Measurements from ENCODE around the gene ETNK1.
"Not testable (repeated sequence)": the region's sequence is repeated elsewhere in the genome, so short reads cannot be mapped to it uniquely, and the experiment has no call there.

Gene ETNK1, protein sequence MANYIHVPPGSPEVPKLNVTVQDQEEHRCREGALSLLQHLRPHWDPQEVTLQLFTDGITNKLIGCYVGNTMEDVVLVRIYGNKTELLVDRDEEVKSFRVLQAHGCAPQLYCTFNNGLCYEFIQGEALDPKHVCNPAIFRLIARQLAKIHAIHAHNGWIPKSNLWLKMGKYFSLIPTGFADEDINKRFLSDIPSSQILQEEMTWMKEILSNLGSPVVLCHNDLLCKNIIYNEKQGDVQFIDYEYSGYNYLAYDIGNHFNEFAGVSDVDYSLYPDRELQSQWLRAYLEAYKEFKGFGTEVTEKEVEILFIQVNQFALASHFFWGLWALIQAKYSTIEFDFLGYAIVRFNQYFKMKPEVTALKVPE

DNA sequence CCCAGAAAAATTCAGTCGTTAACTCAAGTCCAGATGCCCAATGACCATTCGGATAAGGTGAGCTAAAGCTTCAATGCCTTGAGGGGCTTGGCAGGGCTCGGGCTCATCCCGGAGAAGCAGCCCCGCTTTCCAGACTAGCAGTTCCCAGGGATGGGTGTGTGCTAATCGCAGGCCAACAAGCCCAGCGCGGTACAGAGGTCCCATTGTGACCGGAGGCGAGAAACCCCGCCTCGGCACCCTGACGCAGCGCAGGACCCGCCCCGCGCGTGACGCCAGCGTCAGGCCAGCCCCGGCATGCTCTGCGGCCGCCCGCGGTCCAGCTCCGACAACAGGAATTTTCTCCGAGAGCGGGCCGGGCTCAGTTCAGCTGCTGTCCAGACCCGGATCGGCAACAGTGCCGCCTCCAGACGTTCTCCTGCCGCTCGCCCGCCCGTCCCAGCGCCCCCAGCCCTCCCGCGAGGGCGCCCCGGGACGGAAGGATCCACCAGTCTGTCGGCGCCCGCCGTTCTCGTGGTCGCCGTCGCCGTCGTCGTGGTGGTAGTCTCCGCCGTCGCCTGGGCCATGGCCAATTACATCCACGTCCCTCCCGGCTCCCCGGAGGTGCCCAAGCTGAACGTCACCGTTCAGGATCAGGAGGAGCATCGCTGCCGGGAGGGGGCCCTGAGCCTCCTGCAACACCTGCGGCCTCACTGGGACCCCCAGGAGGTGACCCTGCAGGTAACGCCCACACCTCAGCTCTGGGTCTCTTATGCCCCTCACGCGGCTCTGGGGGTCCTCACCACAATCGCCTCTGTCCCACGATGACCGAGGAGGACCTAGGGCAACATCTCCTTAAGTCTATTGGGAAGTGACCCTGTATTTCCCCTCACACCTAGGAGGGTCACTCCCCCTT is at the start of gene ETNK1:
ETNK1 (plus strand) TSS at position 302 of the 892 bp plus-strand sequence; CDS start at position 562, 260 bp downstream.
- peak; percentile 89 for DNase-seq (ENCODE audit: low spot score)

DNA sequence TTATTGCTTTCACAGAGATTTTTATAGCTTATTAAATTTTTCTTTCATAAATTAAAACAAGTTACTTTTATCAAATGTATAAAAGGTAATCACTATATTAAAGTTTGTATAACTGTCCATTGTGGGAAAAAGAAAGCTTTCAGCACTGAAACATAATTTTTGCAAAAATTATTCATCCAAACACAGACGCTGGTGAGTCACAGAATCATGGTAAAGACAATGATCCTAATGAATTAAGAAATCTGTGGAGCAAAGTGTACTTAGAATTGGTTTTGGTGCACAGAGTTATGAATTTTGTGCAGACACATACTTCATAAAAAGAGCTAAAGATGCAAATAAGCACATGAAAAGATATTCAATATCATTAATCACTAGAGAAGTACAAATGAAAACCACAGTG is 48.9 kb upstream of the ETNK1 start:
- DNase-seq (ENCODE audit: low spot score), result no peak

DNA sequence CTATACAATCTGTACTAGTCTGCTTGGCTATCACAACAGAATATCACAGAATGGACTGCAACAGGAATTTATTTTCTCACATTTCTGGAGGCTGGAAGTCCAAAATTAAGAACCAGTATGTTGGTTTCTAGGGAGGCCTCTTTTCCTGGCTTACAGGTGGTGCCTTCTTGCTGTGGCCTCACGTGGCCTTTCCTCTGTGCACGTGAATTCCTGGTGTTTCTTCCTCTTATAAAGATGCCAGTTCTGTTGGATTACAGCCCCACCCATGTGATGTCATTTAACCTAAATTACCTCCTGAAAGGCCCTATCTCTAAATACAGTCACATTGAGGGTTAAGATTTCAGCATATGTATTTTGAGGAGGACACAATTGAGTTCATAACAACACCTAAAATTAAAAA is 48.5 kb upstream of the ETNK1 start:
- DNase-seq (ENCODE audit: low spot score), result no peak

DNA sequence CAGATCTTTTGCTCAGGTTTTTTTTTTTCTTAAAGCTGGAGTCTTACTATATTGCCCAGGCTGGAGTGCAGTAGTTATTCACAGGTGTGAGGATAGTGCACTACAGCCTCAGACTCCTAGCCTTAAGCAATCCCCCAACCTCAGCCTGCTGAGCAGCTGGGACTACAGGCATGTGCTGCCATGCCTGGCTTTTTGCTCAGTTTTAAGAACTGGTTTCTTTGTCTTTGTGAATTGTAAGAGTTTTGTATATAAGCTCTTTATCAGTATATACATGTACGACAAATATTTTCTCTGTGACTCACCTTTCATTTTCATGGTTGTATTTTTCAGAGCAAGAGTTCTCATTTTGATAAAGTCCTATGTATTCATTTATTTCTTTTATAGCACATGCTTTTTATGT is 47.3 kb upstream of the ETNK1 start:
- no peak for DNase-seq (ENCODE audit: low spot score)

DNA sequence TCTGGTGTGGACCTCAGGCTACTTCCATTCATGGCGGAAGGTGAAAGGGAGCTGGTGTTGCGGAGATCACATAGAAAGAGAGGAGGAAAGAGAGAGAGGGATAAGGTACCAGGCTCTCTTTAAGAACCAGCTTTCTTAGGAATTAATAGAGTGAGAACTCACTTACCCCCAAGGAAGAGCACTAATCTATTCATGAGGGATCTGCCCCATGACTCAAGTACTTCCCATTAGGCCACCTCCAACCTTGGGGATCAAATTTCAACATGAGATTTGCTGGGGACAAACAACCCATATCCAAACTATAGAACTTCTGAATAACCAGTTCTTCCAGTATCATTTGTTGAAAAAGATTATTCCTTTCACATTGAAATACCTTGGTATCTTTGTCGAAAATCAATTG is 46.6 kb upstream of the ETNK1 start:
- DNase-seq (ENCODE audit: low spot score), result no peak

DNA sequence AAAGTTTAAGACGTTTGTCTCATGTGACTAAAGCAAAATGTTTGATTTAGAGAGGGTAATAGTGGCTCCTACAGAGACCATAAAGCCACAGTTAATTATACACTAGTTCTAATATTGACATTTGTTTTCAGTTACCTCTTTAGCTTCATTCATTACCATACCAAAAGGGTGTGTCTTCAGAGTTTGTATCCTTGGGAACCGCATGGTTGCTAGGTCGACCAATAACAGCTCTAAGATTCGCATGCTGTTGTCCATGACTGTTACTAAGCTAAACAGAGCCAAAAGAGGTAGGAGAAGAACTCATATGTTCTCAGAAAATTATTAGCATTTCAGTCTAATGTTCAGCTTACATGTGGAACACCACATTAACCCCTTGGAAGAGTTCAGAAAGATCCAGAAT is 36.2 kb upstream of the ETNK1 start:
- DNase-seq (ENCODE audit: low spot score), result no peak

DNA sequence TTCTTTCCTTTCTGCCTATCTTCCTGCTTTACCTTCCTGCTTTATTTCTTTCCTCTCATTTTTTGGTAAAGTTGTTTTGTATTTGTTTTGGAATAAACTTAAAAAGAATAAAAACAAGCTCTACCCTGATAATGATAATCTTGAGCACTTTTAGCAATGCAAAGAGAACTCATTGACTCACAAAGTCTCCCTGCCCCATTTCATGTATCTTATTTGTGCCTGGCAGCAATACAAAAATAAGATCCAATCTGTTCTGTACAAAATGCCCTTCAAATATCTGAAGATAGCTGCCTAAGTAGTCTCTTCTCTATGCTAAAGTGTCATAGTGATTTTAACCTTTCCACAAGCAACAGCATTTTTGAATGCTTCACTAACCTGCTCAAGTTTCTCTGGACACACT is 31.1 kb upstream of the ETNK1 start:
- DNase-seq (ENCODE audit: low spot score), result no peak

DNA sequence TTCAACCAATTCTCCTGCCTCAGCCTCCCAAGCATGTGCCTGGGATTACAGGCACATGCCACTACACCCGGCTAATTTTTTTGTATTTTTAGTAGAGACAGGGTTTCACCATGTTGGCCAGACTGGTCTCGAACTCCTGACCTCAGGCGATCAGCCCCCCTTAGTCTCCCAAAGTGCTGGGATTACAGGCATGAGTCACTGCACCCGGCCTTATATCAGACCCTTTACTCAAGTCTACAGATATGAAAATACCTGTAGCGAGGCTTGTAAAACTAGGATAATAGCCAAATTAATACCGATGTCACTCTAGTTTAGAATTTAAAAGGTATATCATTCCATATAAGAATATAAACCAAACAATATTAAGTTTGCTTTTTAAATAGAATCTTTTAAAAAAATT is 27.4 kb upstream of the ETNK1 start:
- DNase-seq (ENCODE audit: low spot score), result not testable (repeated sequence)

DNA sequence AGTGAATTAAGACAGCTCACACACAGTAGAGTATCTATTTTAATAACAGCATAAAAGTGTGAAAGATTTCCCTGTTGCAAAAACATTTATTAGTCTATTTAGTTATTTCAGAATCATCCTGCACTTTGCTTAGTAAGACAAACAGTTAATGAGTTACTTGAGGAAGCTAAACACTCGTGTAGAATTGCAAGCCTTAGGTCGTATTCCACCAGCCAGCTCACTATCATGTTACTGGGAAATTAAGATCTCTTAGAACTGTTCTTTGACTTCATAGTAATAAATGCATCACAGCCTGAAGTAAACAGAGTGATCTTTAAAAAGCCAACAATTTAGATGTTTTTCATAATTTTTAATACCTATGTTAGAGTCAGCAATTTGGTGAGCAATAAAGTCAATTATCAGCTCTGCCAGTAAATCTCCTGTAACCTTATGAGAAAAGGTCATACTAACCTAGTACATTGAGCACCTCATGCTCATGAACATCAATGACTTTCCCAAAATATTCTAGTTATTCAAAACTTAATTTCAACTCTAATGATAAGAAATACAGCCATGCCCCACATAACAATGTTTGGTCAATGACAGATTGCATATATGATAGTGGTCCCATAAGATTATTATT is 26.7 kb upstream of the ETNK1 start:
- DNase-seq (ENCODE audit: low spot score), result no peak

DNA sequence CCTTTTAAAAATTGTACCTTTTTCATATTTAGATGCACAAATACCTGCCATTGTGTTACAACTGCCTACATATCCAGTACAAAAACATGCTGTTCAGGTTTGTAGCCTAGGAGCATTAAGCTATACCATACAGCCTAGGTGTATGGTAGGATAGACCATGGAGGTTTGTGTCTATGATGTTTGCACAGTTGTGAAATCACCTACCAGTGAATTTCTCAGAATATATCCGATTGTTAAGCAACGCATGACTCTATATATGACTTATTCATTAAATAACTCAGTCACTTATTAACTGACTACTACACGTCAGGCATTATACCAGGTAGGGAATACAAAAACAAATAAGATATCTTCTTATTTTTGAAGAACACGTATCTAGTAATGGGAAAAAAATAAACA is 26.2 kb upstream of the ETNK1 start:
- no peak for DNase-seq (ENCODE audit: low spot score)

DNA sequence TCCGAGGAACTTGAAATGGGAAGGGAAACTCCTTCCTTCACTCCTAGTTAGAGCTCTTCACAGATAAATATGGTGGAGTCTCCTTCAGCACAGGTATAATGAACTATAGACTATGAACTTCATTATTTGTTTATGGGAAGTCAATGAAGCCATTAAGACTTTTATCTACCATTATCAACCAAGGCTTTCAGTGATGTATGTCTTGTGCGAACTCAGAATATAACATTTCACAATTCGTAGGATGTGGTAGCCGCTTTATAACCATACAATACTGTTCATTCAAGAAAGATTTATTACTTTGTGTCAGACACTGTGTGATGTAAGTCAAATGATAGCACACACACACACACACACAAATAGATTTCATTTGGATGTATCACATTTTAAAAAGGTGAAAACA is 24.8 kb upstream of the ETNK1 start:
- DNase-seq (ENCODE audit: low spot score), result no peak

DNA sequence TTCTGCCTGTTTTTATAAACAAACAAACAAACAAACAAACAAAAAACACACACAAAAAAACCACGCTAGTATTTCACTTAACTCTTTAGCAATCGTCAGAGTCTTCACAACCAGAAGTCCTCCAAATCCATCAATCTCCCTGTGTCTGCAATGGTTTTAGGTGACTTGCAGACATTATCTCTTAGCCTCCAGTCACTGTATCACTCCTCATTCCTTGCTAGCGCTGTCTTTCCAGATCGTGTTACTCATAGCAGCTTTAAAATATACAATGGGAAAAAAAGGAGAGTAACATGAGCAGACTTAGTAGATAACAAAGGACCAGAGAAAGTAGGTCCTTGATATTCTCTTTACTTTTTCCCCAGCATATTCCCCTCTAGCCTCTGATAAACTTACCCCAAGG is 15.5 kb upstream of the ETNK1 start:
- no peak for DNase-seq (ENCODE audit: low spot score)

DNA sequence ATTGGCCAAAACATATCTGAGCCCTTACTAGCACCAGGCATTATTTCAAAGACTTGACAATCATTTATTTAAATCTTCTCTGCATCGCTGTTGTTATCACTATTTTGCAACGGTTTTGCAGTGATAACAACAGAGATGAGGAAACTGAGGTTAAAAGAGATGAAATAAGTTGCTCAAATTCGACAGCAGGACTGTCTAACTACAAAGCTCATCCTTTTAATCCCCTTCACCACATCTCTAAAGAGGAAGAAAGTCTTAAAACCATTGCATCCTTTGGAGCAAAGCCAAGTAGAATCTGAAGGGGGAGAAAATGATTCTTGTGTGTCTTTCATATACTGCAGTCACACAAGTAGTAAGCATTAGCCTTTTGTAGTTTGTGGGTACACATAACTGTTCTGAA is 14.8 kb upstream of the ETNK1 start:
- DNase-seq (ENCODE audit: low spot score), result no peak

DNA sequence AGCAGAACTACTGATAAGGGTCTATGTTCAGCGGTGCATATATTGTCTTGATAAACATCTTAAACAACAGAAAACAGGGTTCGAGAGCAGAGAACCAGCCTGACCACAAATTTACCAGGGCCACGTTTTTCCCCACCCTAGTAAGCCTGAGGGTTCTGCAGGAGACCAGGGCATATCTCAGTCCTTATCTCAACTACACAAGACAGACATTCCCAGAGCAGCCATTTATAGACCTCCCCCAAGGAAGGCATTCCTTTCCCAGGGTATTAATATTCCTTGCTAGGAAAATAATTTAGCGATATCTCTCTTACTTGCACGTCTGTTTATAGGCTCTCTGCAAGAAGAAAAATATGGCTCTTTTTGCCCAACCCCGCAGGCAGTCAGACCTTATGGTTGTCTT is 12.1 kb upstream of the ETNK1 start:
- not testable (repeated sequence) for DNase-seq (ENCODE audit: low spot score)

DNA sequence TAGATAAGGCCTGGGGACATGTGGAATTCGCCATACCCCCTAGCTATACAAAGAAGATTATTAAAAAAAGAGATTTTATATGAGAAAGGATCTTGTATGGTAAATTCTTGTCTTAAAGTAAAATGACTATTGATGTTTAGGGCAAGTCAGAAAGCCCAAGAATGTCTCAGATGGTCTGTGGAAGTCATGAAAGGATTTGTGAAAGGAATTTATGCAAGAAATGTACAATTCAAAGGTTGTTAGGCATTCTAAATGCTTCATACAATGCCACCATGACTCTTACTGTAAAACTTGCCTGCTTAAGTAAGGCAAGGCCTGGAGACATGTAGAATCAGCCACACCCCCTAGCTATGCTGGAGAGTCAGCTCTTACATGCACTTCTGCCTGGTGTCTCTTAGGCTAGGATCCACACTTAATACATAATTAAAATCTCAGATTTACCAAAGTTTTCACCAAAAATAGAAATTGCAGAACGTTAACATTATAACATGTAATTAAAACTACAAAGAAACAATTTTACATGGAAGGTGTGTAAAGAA is 8.9 kb upstream of the ETNK1 start:
- no peak for DNase-seq (ENCODE audit: low spot score)

DNA sequence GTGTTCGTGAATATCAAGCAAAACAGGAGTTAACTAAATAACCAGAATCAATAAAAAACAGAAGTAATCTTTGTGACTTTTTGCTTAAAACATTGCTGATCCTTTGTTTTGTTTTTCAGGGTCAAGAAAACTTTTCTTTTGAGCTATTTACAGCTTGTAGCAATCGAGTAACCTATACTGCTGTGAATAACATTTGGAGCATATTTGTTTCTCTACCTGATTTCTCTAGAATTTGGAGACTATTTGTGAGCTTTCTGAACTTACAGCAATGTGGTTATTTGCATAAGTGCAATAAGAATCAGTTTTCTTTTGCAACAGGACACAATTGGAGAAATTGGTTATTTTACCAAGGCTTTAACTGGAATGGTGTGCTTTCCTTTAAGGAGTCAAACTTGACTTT is 7.3 kb upstream of the ETNK1 start:
- no peak for DNase-seq (ENCODE audit: low spot score)

DNA sequence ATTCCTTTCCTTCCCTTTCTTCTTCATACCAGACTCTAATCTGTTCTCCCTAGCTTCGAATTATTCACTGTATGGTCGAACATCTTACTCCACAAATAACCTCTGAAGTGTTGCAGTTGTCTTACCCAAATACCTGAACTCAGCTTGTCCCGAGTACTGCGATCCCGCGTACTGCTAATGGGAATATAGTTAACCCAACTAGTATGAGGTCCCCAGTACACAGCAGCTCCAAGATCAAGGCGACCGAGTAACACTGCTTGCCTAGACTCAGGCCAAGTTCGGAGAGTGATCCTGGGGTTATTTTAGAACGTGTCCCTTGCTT is 462 bp upstream of the ETNK1 start:
- no peak for DNase-seq (ENCODE audit: low spot score)

DNA sequence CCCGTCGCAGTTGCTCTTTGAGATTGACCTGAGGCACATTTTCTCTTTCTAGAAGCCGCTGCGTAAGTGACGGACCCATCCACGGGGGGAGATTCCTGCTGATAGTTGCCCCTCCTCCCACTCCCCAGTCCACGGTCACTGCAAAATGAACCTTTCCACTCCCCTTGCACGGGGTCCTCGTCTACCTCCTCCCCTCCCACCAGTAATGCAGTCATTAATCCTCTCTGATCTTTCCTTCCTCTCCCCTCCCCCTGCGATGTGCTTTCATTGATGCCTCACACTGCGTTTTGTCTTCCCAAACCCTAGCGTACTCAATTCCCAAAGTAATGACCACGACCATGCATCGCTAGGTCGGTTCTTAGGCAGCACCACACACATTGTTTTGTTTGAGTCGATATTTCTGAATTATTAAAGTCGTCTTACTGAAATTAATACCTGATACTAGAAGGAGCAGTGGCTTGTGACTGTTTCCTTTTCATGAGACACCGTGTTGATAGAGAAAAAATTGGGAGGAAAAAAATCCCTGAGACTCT is 857 bp downstream of the ETNK1 start:
- peak; percentile 31 for DNase-seq (ENCODE audit: low spot score)

DNA sequence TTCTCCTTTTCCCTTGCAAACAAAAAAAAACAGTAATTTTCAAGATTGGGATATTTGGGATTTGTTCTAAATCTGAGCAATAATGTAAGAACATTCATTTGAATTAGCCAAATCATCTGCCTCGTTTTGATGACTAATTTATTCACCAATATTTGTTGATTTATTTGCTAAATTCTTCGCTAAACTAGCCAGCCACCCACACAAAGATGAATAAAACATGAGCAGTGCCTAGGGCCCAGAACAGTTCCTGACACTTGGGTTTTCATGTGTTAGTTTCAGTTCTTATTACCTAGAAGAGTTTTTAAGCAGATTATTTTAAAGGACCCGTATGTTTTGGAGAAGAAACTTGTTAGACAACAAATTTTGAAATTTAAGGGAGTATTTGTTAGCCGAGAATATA is 1.4 kb downstream of the ETNK1 start:
- peak; percentile 33 for DNase-seq (ENCODE audit: low spot score)

DNA sequence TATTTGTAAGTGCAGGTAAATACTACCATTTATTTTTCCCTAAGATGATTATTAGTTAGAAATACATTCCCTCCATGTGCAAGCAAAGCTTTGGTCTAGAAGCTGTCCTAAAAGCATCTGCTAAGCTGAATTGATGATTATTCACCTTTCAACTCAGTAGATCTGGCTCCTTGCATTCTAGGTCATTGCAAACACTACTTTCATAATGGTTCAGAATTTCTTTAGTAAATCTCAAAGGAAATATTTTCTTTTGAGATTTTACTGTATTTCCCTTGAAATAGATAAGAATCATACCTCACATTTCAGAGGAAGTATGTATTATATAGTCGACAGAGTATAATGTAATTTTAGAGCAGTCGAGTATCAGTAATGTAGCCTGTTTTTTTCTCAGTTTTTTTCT is 2.4 kb downstream of the ETNK1 start:
- peak; percentile 7 for DNase-seq (ENCODE audit: low spot score)

DNA sequence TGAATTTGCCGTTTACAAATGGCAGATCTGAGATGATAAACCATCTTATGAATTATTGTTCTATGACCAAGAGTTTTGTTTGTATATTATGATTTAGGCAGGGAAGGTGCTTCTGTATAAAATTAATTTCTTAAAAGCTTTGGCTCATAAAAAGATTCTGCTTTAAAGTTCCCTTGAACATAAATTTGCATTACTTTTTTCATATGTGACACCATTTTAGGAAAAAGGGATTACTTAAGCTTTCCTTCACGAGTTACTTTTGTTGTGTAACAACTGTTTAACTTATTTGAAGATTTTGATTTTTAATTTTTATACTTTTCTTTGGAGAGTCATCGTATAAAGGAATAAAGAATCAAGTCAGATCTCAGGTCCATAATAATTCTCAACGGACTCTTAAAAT is 3.3 kb downstream of the ETNK1 start:
- DNase-seq (ENCODE audit: low spot score), result no peak

DNA sequence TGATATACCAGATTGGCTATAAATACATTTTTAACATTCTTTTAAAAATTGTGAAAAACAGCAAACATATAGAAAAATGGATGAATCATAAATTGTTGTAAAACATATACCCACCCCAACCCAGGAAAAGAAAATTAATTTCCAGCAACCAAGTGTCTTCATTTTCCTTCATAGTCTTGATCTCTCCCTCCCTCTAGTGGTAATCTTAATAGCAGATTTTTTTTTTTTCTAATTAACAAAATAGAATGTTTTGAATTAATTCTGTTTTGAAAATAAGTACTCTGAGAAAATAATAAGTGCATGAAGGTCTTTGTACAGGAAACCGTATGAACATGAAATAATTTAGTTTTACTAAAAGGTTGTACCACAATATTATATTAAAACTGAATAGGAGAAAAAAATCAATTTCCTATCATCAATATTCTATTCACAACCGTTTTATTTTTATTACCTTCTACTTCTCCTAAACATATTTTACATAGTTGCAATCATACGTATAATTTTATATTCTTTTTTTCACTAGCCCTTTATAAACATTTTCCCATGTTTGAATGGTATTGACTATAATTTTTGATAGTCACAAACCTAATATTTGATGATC is 7.0 kb downstream of the ETNK1 start:
- peak; percentile 30 for DNase-seq (ENCODE audit: low spot score)
